ENCODE measurements around the gene NNMT. TPM values are rescaled to one million over a fixed set of nuclear protein-coding genes. Genes with fewer than 3 reads are reported as not detected.

NNMT gene
- total and polyA plus RNA-seq, 2 donors from 2014 or later = 91.9 to 1,451 TPM

DNA sequence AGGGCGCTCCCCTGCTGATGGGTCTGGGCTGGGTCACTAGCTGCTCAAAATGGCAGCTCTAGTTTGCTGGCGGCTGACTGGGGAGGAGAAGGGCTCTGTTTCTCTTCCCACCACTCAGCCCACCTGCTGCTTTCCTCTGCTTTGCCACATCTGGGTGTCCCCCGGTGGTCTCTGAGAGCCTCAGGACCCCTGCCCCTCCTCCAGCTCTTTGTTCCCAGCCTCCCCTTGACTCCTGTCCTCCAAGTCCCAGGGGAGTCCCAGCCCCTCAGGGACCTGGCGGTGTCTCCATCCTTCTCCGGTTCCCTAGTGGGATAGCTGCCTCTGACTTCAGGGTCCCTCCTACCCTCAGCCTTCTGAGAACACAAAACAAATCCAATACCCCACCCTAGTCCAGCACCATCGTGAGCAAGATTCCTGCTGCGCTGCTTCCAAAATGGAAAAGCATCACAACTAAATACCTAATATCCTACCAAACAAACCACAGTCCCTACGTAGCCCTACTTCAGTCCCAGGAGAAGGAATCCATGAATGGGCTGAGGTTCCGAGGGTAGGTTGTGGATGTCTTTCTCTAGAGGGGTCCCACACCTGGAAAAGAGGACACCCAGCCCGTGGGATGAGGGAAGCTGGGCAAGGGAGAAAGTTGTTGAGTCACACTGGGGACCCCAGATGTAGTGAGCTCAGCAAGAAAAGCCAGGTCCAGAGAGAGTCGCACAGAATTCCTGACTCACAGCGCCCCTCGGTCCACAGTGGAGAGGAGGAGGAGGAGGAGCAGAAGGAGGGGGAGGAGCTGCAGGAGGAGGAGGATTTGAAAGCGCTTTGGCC lies 45.0 kb upstream of the NNMT start:
- Histone ChIP-seq H3K9ac (ENCODE audit: low read length in 3 of 3) (no peak overlapping the region), H3K27ac (ENCODE audit: low read depth in 2 of 2, low read length in 2 of 2) (no peak overlapping the region), H3K27me3 (ENCODE audit: control insufficient read depth, insufficient read depth, low read length) (no peaks in the 10 kb centered on the region), H3K9me3 (ENCODE audit: control insufficient read depth in 2 of 3, insufficient read depth in 1 of 3, low read length in 3 of 3) (no peaks in the 10 kb centered on the region), H3K4me3 (ENCODE audit: low read length in 3 of 3) (no peak overlapping the region), H3K4me1 (ENCODE audit: control insufficient read depth in 2 of 3, insufficient read depth in 2 of 3, low read depth in 1 of 3, low read length in 3 of 3) (peaks cover 0 to 3% (median 0%) of the 10 kb centered on the region in 3 donors), H3K36me3 (ENCODE audit: control insufficient read depth in 2 of 3, insufficient read depth in 3 of 3, low read length in 3 of 3) (peaks cover 0 to 27% (median 25%) of the 10 kb centered on the region in 3 donors)
- DNase-seq (peak in 2 of 5 donors; percentile 78 to 82), FAIRE-seq (no peak)
- intact Hi-C loops (cut with DNase I) = no loop called here
- TF ChIP-seq, protein P1, sequence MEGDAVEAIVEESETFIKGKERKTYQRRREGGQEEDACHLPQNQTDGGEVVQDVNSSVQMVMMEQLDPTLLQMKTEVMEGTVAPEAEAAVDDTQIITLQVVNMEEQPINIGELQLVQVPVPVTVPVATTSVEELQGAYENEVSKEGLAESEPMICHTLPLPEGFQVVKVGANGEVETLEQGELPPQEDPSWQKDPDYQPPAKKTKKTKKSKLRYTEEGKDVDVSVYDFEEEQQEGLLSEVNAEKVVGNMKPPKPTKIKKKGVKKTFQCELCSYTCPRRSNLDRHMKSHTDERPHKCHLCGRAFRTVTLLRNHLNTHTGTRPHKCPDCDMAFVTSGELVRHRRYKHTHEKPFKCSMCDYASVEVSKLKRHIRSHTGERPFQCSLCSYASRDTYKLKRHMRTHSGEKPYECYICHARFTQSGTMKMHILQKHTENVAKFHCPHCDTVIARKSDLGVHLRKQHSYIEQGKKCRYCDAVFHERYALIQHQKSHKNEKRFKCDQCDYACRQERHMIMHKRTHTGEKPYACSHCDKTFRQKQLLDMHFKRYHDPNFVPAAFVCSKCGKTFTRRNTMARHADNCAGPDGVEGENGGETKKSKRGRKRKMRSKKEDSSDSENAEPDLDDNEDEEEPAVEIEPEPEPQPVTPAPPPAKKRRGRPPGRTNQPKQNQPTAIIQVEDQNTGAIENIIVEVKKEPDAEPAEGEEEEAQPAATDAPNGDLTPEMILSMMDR (IDR thresholded peaks at IDR 0.05; ENCODE audit: borderline replicate concordance, extremely low read depth, insufficient read depth) = no peak

GRCh38 chr11:114251815-114252337 lies 44.3 kb upstream of the NNMT start:
- intact Hi-C loops (cut with DNase I) = no loop called here
- H3K9me3 ChIP-seq (ENCODE audit: control insufficient read depth in 2 of 3, insufficient read depth in 1 of 3, low read length in 3 of 3) = no peaks in the 10 kb centered on the region
- DNase-seq (peak in 4 of 5 donors; percentile 77 to 85 (median 80)), FAIRE-seq (no peak)
- H3K9ac ChIP-seq (ENCODE audit: low read length in 3 of 3) = no peak overlapping the region
- H3K4me1 ChIP-seq (ENCODE audit: control insufficient read depth in 2 of 3, insufficient read depth in 2 of 3, low read depth in 1 of 3, low read length in 3 of 3) = peaks cover 0 to 3% (median 0%) of the 10 kb centered on the region in 3 donors
- no peaks in the 10 kb centered on the region for H3K27me3 ChIP-seq (ENCODE audit: control insufficient read depth, insufficient read depth, low read length)
- H3K27ac ChIP-seq (ENCODE audit: low read depth in 2 of 2, low read length in 2 of 2) = no peak overlapping the region
- TF ChIP-seq, protein P1 (IDR thresholded peaks at IDR 0.05; ENCODE audit: borderline replicate concordance, extremely low read depth, insufficient read depth) = no peak
- H3K36me3 ChIP-seq (ENCODE audit: control insufficient read depth in 2 of 3, insufficient read depth in 3 of 3, low read length in 3 of 3) = peaks cover 0 to 22% (median 21%) of the 10 kb centered on the region in 3 donors
- H3K4me3 ChIP-seq (ENCODE audit: low read length in 3 of 3) = no peak overlapping the region

DNA sequence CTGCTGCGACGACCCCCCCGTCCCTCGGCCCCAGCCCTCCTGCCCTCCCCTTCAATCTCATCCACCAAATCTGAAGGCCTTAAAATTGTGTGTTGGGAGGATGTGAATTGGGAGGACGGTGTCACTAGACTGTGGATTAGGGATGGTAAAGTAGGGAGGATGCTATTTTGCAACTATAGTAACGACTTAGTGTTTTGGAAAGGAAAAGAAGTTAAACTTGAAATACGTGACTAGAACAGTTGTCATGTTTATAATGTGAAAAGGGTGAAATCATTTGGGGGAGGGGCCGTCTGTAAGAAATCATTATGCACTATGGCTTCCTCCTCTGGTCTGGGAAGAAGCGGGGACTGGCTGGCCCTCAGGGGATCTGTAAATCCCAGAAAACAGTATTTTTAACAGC lies 43.4 kb upstream of the NNMT start:
- DNase-seq (peak in 2 of 5 donors; percentile 34 to 70), FAIRE-seq (no peak)
- Histone ChIP-seq H3K4me3 (ENCODE audit: low read length in 3 of 3) (no peak overlapping the region), H3K27ac (ENCODE audit: low read depth in 2 of 2, low read length in 2 of 2) (no peak overlapping the region), H3K9ac (ENCODE audit: low read length in 3 of 3) (no peak overlapping the region), H3K27me3 (ENCODE audit: control insufficient read depth, insufficient read depth, low read length) (no peaks in the 10 kb centered on the region), H3K4me1 (ENCODE audit: control insufficient read depth in 2 of 3, insufficient read depth in 2 of 3, low read depth in 1 of 3, low read length in 3 of 3) (peaks cover 0 to 3% (median 0%) of the 10 kb centered on the region in 3 donors), H3K9me3 (ENCODE audit: control insufficient read depth in 2 of 3, insufficient read depth in 1 of 3, low read length in 3 of 3) (no peaks in the 10 kb centered on the region), H3K36me3 (ENCODE audit: control insufficient read depth in 2 of 3, insufficient read depth in 3 of 3, low read length in 3 of 3) (peaks cover 0 to 21% (median 14%) of the 10 kb centered on the region in 3 donors)
- TF ChIP-seq, protein P1 (IDR thresholded peaks at IDR 0.05; ENCODE audit: borderline replicate concordance, extremely low read depth, insufficient read depth) = no peak
- intact Hi-C loops (cut with DNase I) = no loop called here
